Tibial artery (tissue), 4 donors: ENCODE results near the gene PRKCI.

Source experiments
- DNase-seq, 2 donors: peaks; one replicate each; pipeline ENCODE4 v3.0.0-alpha.2; 2019
- H3K27ac ChIP-seq, 2 donors: fragments of 200-600 bp; sonication (generic) in 1 of 2; 1 replicate in 1 of 2; 2 replicates in 1 of 2; pipeline ENCODE4 v1.5.1; 2018 to 2019; ENCODE audit warnings: mild to moderate bottlenecking in 1 of 2
- H3K27me3 ChIP-seq, 2 donors: fragments of 200-600 bp; sonication (generic) in 1 of 2; one replicate each; pipeline versions ENCODE4 v1.5.1 to v1.6.0; 2016 to 2019
- H3K36me3 ChIP-seq, 3 donors: fragments of 200-600 bp; sonication (generic) in 2 of 3; one replicate each; pipeline ENCODE4 v1.5.1; 2016 to 2019; ENCODE audit warnings: mild to moderate bottlenecking in 2 of 3
- H3K4me1 ChIP-seq, 4 donors: fragments of 200-600 bp; sonication (generic) in 2 of 4; 1 replicate in 3 of 4; 2 replicates in 1 of 4; pipeline ENCODE4 v1.5.1; 2016 to 2019
- H3K4me3 ChIP-seq, 2 donors: fragments of 200-600 bp; sonication (generic) in 1 of 2; 1 replicate in 1 of 2; 2 replicates in 1 of 2; pipeline ENCODE4 v1.5.1; 2018 to 2019; ENCODE audit warnings: mild to moderate bottlenecking in 2 of 2
- H3K9me3 ChIP-seq, 3 donors: fragments of 200-600 bp; sonication (generic) in 1 of 3; one replicate each; pipeline ENCODE4 v1.5.1; 2016 to 2019
- intact Hi-C: fragments of 100-400 bp; cut with DNase I; formaldehyde crosslinking; loops from one replicate; pipeline ENCODE4 v1.15.0; 2023; ENCODE audit warnings: low total_unique reads
- TF ChIP-seq, protein P1 (sequence below), 2 experiments: fragments of 200-600 bp in 1 of 2; fragments of 450-650 bp in 1 of 2; IDR thresholded peaks; one replicate each; pipeline ENCODE4 v1.5.1; 2017 to 2019; ENCODE audit warnings: antibody characterized with exemption in 2 of 2, mild to moderate bottlenecking in 1 of 2, moderate library complexity in 1 of 2

PRKCI gene

DNA sequence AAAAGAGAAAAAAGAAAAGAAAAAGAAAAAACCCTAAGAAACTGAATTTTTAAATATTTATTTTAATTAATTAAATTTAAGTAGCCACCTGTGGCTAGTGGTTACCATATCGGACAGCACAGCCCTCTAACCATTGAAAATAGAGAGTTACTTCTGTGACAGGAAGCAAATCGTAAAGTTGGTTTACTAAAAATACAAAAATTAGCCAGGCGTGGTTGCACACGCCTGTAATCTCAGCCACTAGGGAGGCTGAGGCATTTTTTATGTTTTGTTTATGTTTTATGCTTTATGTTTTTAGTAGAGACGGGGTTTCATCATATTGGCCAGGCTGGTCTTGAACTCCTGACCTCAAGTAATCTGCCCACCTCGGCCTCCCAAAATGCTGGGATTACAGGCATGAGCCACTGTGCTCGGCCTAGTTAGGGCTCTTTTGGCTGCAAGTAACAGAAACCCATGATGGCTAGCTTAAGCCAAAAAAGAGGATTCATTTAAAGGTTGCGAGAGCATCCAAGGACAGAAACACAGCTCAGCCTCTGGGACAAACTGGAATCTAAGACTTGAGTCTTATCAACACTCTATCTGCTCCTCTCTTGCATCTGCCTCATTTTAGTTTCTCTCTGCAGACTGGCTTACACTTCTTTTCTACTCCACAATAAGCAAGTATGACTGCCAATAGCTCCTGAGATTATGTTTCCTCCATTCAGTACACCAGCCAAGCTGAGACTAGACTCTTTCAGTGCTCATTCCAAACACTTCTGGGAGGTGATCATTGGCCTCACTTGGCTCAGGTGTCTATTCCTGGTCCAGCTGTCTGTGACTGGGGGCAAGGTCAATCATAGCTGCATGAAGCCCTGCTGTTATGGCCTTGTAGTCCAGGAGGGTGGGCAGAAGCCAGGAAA lies 128.5 kb downstream of the PRKCI start:
- H3K36me3 ChIP-seq = no peaks in the 10 kb centered on the region
- intact Hi-C loops = loop anchor here (10.0 kb wide), 1 partner anchor 586 kb away; the partner anchor contains the start of genes ACTRT3 and TERC
- H3K27ac ChIP-seq = no peak overlapping the region
- no peak overlapping the region for H3K4me3 ChIP-seq
- H3K4me1 ChIP-seq = peaks cover 0 to 5% (median 4%) of the 10 kb centered on the region in 4 donors
- H3K27me3 ChIP-seq = no peaks in the 10 kb centered on the region
- DNase-seq = no peak
- TF ChIP-seq, protein P1, sequence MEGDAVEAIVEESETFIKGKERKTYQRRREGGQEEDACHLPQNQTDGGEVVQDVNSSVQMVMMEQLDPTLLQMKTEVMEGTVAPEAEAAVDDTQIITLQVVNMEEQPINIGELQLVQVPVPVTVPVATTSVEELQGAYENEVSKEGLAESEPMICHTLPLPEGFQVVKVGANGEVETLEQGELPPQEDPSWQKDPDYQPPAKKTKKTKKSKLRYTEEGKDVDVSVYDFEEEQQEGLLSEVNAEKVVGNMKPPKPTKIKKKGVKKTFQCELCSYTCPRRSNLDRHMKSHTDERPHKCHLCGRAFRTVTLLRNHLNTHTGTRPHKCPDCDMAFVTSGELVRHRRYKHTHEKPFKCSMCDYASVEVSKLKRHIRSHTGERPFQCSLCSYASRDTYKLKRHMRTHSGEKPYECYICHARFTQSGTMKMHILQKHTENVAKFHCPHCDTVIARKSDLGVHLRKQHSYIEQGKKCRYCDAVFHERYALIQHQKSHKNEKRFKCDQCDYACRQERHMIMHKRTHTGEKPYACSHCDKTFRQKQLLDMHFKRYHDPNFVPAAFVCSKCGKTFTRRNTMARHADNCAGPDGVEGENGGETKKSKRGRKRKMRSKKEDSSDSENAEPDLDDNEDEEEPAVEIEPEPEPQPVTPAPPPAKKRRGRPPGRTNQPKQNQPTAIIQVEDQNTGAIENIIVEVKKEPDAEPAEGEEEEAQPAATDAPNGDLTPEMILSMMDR (IDR thresholded peaks at IDR 0.05) = no peak
- no peaks in the 10 kb centered on the region for H3K9me3 ChIP-seq

DNA sequence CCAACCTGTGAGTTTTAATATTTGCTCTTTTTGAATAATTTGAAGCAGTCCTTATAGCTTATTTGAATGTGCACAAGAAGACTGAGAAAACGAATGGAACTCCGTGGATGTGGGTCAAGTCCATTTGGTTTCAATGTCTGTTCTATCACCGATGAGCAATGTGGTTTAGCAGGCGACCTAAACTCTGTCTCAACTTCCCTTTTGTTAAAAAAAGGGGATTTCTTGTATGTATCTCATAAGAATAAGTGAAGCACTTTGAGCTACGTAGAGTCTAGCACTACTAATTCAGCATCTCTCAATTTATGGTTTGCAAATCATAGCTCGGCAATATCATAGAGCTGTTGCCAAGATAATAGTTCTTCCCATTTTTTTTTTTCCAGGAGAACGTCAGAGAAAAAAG lies 130.7 kb downstream of the PRKCI start:
- TF ChIP-seq, protein P1 (IDR thresholded peaks at IDR 0.05) = no peak
- no peak for DNase-seq
- H3K4me1 ChIP-seq = peaks cover 0 to 9% (median 8%) of the 10 kb centered on the region in 4 donors
- intact Hi-C loops = loop anchor here (10.0 kb wide), 1 partner anchor 588 kb away; the partner anchor contains the start of genes ACTRT3 and TERC
- no peak overlapping the region for H3K27ac ChIP-seq
- H3K4me3 ChIP-seq = no peak overlapping the region
- no peaks in the 10 kb centered on the region for H3K36me3 ChIP-seq
- H3K9me3 ChIP-seq = no peaks in the 10 kb centered on the region
- no peaks in the 10 kb centered on the region for H3K27me3 ChIP-seq

DNA sequence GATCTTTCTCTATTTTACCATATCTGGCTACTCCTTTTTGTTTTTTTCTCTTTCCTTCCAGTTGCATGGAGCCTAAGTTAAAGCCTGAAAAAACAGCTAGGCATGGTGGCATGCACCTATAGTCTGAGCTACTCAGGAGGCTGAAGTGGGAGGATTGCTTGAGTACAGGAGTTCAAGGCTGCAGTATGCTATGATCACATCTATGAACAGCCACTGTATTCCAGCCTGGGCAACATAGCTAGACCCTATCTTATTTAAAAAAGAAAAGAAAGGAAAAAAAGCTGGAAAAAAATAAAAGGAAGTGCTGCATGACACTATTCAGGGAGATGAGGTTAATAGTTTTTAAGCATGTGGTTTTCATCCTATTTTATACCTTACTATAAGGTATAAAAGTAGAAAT lies 131.3 kb downstream of the PRKCI start:
- Histone ChIP-seq H3K36me3 (no peaks in the 10 kb centered on the region), H3K9me3 (no peaks in the 10 kb centered on the region), H3K27ac (no peak overlapping the region), H3K4me3 (no peak overlapping the region), H3K27me3 (no peaks in the 10 kb centered on the region), H3K4me1 (peaks cover 0 to 9% (median 8%) of the 10 kb centered on the region in 4 donors)
- intact Hi-C loops = loop anchor here (10.0 kb wide), 1 partner anchor 589 kb away; the partner anchor contains the start of genes ACTRT3 and TERC
- DNase-seq = no peak
- TF ChIP-seq, protein P1 (IDR thresholded peaks at IDR 0.05) = no peak

DNA sequence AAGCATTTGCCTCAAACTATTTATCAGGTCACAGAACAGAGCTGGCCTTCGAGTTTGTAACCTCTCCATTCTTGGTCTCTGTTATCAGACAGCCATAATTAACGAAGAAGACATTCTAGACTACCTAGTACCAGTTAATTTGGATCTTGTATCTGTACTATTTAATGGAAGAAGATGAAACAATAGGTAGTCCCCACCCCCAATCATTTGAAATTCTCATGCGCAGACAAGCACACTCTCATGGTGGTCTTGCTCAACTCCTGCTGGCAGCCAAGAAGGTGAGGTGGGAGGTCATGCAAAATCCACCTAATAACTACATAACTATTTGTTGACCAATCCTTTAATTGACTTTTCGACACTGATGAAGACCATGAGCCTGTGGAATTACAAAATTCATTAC lies 132.5 kb downstream of the PRKCI start:
- Histone ChIP-seq H3K4me3 (no peak overlapping the region), H3K36me3 (no peaks in the 10 kb centered on the region), H3K4me1 (peaks cover 0 to 22% (median 8%) of the 10 kb centered on the region in 4 donors), H3K27ac (no peak overlapping the region), H3K9me3 (no peaks in the 10 kb centered on the region), H3K27me3 (no peaks in the 10 kb centered on the region)
- intact Hi-C loops = loop anchor here (5.0 to 10.0 kb wide), 2 partner anchors 172 to 590 kb away; partner anchors contain the start of genes ACTRT3, PHC3 and TERC
- no peak for DNase-seq
- TF ChIP-seq, protein P1 (IDR thresholded peaks at IDR 0.05) = no peak
